ENCODE measurements around the gene PPP2R5C.

Gene PPP2R5C

DNA sequence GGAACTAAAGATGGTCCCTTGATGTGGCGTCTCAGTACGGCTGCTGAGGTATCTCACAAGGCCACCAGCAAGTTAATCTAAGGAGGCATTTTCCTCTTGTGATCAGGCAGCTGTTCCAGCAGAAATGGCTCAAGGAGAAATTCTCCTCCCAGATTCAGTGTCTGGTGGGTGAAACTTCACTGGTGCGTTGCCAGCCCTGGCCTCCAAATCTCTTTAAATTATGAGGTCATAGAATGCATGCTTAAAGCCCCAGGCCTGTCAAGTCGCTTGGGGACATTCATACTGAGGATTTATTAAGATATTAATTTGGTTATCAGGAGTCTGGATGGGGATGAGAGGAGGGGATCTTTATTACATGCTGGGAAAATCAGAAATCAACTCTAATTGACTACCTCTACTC, 72.9 kb downstream of the PPP2R5C start:
- Mint-ChIP-seq H3K9me3 (no peaks in the 10 kb centered on the region), H3K27ac (peak overlapping the region; percentile 35), H3K4me1 (peaks cover 28% of the 10 kb centered on the region), H3K36me3 (peaks cover 12% of the 10 kb centered on the region), H3K4me3 (no peak overlapping the region), H3K27me3 (no peaks in the 10 kb centered on the region)
- ATAC-seq (ENCODE audit: low read depth) (no peak), DNase-seq (ENCODE audit: low spot score in 2 of 2) (no peak)

DNA sequence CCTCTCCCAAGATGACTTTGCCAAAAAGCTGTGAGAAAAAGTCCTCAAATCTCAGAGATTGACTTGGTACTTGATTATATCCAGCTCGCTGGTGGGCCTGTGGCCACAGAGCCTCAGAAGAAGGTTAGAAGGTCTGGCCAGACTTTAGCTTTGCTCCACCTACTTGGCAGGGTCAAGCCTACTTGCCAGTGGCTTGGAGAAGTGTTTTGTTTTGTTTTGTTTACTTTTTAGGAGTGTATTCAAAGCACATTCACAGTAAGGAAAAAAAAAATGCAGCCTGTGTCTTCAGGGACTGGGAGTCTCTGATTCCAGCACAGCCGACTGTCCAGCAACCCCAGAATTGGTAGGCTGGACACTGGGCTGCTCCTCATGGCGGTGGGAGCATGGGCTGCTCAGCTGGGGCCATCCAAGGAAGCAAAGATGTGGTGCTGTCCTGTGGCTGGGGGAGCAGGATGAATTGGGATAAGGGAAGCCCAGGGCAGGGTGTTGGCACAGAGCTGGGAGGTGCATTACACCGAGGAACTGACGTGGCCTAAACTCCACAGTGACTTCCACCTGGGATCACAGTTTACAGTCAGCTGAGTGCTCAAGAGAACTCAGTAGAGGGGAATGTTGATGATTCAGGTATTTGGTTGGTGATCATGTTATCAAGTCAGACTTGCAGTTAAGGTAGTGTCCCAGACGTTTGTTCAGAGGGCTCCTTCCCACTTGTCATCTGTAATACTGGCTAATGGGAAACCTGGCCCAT, 73.5 kb downstream of the PPP2R5C start:
- H3K4me1 Mint-ChIP-seq: peaks cover 28% of the 10 kb centered on the region
- H3K27ac Mint-ChIP-seq: peak overlapping the region; percentile 31
- peaks cover 10% of the 10 kb centered on the region for H3K36me3 Mint-ChIP-seq
- DNase-seq (ENCODE audit: low spot score in 2 of 2) (no peak), ATAC-seq (ENCODE audit: low read depth) (no peak)
- no peaks in the 10 kb centered on the region for H3K27me3 Mint-ChIP-seq
- no peaks in the 10 kb centered on the region for H3K9me3 Mint-ChIP-seq
- H3K4me3 Mint-ChIP-seq: no peak overlapping the region

DNA sequence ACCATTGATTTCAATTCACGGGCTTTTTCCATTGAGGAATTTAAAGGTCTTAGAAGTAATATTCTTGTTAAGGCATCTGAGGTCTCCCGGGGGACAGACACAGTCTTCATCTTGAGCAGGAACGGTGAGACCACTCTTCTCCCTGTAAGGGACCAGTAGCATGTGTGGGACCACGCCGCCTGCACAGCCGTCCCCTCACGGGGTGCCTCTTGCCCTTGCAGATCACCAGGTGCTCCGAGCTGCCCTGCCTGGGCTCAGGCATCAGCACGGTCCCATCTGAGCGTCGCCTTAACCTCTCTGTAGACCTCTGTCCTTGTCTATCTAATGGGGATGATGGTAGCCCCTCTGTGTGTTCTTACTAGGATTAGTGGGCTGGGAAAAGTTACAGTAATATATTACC, 74.1 kb downstream of the PPP2R5C start:
- H3K36me3 Mint-ChIP-seq: peaks cover 12% of the 10 kb centered on the region
- H3K4me3 Mint-ChIP-seq: no peak overlapping the region
- no peaks in the 10 kb centered on the region for H3K27me3 Mint-ChIP-seq
- peak overlapping the region; percentile 31 for H3K27ac Mint-ChIP-seq
- ATAC-seq (ENCODE audit: low read depth) (no peak), DNase-seq (ENCODE audit: low spot score in 2 of 2) (no peak)
- H3K4me1 Mint-ChIP-seq: peaks cover 32% of the 10 kb centered on the region
- no peaks in the 10 kb centered on the region for H3K9me3 Mint-ChIP-seq

DNA sequence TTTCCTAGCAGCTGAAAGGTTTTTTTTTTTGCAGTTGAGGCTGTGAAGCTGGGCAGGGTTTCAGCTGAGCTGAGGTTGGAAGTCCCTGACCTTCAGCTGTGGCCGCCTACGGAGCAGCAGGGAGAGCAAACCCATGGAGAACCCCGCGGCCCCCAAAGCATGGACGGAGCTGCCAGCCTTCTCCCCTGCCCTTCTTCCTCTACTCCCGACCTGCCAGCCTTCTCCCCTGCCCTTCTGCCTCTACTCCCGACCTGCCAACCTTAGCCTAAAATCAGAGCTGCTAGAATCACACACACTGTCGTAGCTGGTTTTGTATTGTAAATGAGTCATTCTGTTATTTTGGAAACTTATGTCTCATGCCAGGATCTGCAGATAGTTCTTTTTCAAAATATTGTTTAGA, 74.6 kb downstream of the PPP2R5C start:
- no peaks in the 10 kb centered on the region for H3K27me3 Mint-ChIP-seq

DNA sequence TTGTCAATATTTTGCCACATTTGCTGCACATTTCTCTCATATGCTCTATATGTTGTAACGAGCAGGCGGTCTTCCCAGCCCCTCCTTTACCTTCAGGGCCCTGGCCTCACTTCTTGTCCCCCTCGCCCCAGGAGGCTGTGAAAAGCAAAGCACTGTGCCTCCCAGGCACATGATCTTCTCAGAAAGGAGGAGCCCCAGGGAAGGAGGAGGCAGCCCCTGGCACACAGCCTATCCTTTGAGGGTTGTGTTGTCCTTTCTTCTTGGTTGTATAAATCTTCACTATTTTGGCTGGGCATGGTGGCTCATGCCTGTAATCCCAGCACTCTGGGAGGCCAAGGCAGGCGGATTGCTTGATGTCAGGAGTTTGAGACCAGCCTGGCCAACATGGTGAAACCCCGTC, 77.0 kb downstream of the PPP2R5C start:
- Mint-ChIP-seq H3K27ac (peak overlapping the region; percentile 28), H3K36me3 (peaks cover 5% of the 10 kb centered on the region), H3K9me3 (no peaks in the 10 kb centered on the region), H3K27me3 (no peaks in the 10 kb centered on the region), H3K4me1 (peaks cover 40% of the 10 kb centered on the region), H3K4me3 (no peak overlapping the region)
- no peak for DNase-seq (ENCODE audit: low spot score in 2 of 2)
- no peak for ATAC-seq (ENCODE audit: low read depth)

More for the DNA sequence above, 74.6 kb downstream of the PPP2R5C start:
- H3K36me3 Mint-ChIP-seq: peaks cover 12% of the 10 kb centered on the region
- DNase-seq (ENCODE audit: low spot score in 2 of 2) (no peak), ATAC-seq (ENCODE audit: low read depth) (no peak)
- peaks cover 35% of the 10 kb centered on the region for H3K4me1 Mint-ChIP-seq
- no peaks in the 10 kb centered on the region for H3K9me3 Mint-ChIP-seq
- H3K27ac Mint-ChIP-seq: peak overlapping the region; percentile 6
- no peak overlapping the region for H3K4me3 Mint-ChIP-seq

DNA sequence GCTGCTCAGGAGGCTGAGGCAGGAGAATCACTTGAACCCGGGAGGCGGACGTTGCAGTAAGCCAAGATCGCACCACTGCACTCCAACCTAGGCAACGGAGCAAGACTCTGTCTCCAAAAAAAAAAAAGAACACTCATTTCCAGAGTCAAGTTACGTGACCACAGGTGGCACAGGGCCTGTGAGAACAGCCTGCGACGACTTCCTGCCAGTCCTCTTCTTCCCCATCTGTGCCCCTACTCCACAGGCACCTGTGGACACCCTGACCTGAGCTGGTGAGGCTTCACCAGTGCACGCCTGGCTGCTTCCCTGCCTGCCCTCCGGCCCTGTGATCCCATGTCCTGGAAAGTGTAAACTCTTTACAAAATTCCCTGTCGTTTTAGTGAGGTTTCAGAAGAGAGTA, 77.7 kb downstream of the PPP2R5C start:
- H3K9me3 Mint-ChIP-seq: no peaks in the 10 kb centered on the region
- H3K27ac Mint-ChIP-seq: peak overlapping the region; percentile 77
- H3K4me1 Mint-ChIP-seq: peaks cover 46% of the 10 kb centered on the region
- DNase-seq (ENCODE audit: low spot score in 2 of 2): peak; percentile 17 to 29
- peak; percentile 41 for ATAC-seq (ENCODE audit: low read depth)
- H3K36me3 Mint-ChIP-seq: peaks cover 5% of the 10 kb centered on the region
- H3K4me3 Mint-ChIP-seq: peak overlapping the region; percentile 62
- H3K27me3 Mint-ChIP-seq: no peaks in the 10 kb centered on the region

DNA sequence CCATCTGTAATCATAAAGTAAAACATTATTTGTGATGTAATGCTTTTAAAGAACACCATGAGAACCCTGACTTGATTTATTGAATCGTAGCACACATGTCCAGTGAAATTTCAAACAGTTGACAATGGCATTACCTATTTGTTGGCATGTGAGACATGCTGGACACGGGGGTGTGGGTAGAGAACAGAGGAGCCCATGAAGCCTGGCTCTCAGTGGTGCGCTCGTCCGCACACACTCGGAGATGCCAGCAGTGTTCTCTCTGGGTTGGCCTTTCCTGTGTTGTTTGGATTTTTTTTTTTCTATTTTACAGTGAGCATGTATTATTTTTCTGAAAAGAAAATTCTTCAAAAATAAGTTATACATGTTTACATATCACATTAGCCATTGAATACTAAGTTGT, 78.2 kb downstream of the PPP2R5C start:
- ATAC-seq (ENCODE audit: low read depth) (no peak), DNase-seq (ENCODE audit: low spot score in 2 of 2) (no peak)
- H3K36me3 Mint-ChIP-seq: peaks cover 5% of the 10 kb centered on the region
- peak overlapping the region; percentile 77 for H3K27ac Mint-ChIP-seq
- H3K9me3 Mint-ChIP-seq: no peaks in the 10 kb centered on the region
- H3K27me3 Mint-ChIP-seq: no peaks in the 10 kb centered on the region
- peak overlapping the region; percentile 62 for H3K4me3 Mint-ChIP-seq
- H3K4me1 Mint-ChIP-seq: peaks cover 51% of the 10 kb centered on the region

DNA sequence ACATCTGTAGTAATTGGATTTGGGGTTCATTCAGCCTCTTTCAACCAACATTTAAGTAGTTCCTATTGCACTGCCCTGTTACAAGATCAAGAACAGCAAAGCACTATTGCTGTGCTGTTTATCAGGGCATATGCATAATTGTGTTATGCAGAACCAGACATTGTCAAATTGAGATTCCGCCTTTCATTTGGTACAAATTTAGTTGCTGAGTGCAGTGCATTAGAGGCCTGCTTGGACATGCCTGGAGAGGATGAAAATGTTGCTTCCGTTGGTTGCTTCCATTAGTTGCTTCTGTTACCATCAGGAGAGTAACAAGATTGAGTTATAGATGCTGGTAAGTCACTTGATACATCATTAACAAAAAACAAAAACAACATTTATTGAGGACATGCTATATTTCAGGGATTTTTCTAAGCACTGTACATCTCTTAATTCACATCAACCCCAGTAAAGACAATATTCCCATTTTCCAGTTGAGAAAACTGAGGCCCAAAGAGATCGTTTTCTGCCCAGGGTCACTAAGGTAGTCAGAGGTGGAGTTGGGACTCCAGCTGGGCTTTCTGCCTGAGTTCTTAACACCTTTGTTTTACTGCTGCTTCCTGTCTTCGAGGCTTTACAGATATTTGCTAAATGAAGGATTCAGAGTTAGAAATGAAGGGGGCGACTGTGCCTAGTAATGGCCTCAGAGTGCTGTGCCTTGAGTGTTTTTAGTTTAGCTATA, 79.3 kb downstream of the PPP2R5C start:
- no peaks in the 10 kb centered on the region for H3K9me3 Mint-ChIP-seq
- H3K4me1 Mint-ChIP-seq: peaks cover 54% of the 10 kb centered on the region
- H3K27ac Mint-ChIP-seq: peak overlapping the region; percentile 77
- no peaks in the 10 kb centered on the region for H3K27me3 Mint-ChIP-seq
- peaks cover 5% of the 10 kb centered on the region for H3K36me3 Mint-ChIP-seq
- DNase-seq (ENCODE audit: low spot score in 2 of 2): no peak
- H3K4me3 Mint-ChIP-seq: no peak overlapping the region
- ATAC-seq (ENCODE audit: low read depth): no peak

DNA sequence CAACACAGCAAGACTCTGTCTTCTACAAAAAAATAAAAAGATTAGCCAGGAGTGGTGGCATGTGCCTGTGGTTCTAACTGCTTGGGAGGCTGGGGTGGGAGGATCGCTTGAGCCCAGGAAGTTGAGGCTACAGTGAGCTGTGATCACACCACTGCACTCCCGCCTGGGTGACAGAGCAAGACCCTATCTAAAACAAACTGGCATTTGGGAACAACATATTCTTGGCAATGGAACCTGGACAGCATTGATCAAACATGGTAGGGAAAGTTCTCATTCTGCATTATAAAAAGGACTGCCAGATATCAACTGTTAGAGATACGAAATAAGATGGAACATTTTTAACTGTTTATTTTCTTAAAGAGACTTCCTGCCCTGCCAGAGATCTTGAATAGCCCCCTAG, 81.5 kb downstream of the PPP2R5C start:
- ATAC-seq (ENCODE audit: low read depth) (no peak), DNase-seq (ENCODE audit: low spot score in 2 of 2) (no peak)
- Mint-ChIP-seq H3K4me1 (peaks cover 56% of the 10 kb centered on the region), H3K27me3 (no peaks in the 10 kb centered on the region), H3K27ac (peak overlapping the region; percentile 84), H3K4me3 (no peak overlapping the region), H3K36me3 (peaks cover 5% of the 10 kb centered on the region), H3K9me3 (no peaks in the 10 kb centered on the region)

DNA sequence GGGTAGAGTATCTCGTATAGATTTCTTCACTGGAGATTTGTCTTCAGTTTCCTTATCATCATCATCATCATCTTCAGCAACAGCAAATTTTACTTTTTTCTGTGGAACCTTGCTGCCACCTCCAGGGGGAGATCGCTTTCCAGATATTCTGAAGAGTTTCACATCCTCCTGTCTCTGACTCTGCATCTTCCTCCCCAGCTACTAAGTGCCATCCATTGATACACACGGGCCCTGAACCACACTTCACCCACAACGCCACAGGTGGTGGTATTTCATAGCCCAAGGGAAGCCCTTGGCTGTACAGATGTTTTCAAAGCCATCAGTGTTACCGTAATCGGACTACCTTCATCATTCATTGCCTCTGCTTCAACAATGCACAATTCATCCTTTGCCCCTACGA, 82.2 kb downstream of the PPP2R5C start:
- ATAC-seq (ENCODE audit: low read depth): peak; percentile 90
- H3K9me3 Mint-ChIP-seq: no peaks in the 10 kb centered on the region
- peaks cover 53% of the 10 kb centered on the region for H3K4me1 Mint-ChIP-seq
- H3K27ac Mint-ChIP-seq: peak overlapping the region; percentile 84
- H3K4me3 Mint-ChIP-seq: peak overlapping the region; percentile 33
- DNase-seq (ENCODE audit: low spot score in 2 of 2): peak; percentile 60 to 79
- peaks cover 4% of the 10 kb centered on the region for H3K36me3 Mint-ChIP-seq
- no peaks in the 10 kb centered on the region for H3K27me3 Mint-ChIP-seq

DNA sequence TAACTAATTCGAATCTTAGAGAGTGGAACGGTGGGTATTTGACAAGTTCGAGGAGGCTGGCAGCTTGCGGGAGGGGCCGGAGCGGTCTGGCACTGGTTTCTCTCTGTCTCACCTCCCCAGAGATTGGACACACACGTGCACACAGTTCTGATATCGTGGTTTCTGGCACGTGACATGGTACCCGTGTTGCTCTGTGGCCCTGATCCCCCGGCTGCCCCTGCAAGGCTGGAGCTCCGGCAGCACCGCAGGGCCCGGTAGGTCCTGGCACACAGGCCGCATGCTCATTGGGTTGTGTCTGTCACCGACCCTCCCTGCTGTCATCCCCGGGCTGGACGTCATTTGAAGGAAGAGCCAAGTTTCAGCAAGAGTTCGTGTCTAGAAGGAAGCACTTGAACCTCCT, 82.7 kb downstream of the PPP2R5C start:
- Mint-ChIP-seq H3K27ac (peak overlapping the region; percentile 84), H3K36me3 (peaks cover 7% of the 10 kb centered on the region), H3K4me3 (peak overlapping the region; percentile 33), H3K4me1 (peaks cover 56% of the 10 kb centered on the region), H3K9me3 (no peaks in the 10 kb centered on the region), H3K27me3 (no peaks in the 10 kb centered on the region)
- ATAC-seq (ENCODE audit: low read depth): peak; percentile 54
- DNase-seq (ENCODE audit: low spot score in 2 of 2): peak; percentile 34 to 46

DNA sequence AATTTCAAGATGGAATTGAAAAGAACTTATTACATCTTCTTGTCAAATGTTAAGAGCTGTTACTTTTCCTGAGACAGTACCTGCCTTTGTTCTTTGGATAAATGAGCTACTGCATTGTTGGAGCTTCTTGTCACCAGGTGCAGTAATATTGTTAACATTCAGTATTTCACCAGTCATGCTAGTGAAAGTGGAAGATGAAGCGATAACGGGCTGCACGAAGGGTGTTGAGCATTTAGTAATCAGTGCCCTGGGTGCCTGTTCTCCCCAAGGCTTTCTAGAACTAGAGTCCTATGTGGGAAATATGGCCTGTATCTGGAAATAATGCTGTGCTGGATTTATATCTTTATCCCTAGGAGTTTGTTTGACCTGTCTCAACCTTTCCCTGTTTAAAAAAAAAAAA, 83.2 kb downstream of the PPP2R5C start:
- H3K9me3 Mint-ChIP-seq: no peaks in the 10 kb centered on the region
- peaks cover 57% of the 10 kb centered on the region for H3K4me1 Mint-ChIP-seq
- peak overlapping the region; percentile 84 for H3K27ac Mint-ChIP-seq
- no peaks in the 10 kb centered on the region for H3K27me3 Mint-ChIP-seq
- H3K36me3 Mint-ChIP-seq: peaks cover 7% of the 10 kb centered on the region
- peak overlapping the region; percentile 33 for H3K4me3 Mint-ChIP-seq
- DNase-seq (ENCODE audit: low spot score in 2 of 2): no peak
- no peak for ATAC-seq (ENCODE audit: low read depth)

DNA sequence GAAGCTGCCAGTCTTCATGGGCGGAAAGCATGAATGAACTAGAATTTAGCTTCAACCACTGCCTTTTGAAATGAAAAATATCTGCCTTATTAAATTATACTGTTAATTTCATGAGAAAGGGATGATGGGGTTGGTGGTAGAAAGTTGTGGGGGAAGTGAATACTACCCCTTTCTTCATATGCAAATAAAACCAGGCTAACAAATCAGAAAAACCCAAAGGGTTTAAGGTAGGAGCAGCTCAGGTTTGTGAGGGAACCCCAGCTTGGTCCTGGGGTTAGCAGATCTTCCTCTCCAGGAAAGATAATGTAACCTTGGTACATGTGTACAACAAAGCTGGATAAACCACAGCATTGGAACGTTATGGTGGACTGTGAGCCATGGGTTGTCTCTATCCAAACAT, 84.0 kb downstream of the PPP2R5C start:
- Mint-ChIP-seq H3K9me3 (no peaks in the 10 kb centered on the region), H3K4me1 (peaks cover 60% of the 10 kb centered on the region), H3K4me3 (peak overlapping the region; percentile 42), H3K27ac (peak overlapping the region; percentile 85), H3K36me3 (peaks cover 5% of the 10 kb centered on the region), H3K27me3 (no peaks in the 10 kb centered on the region)
- ATAC-seq (ENCODE audit: low read depth) (peak; percentile 30), DNase-seq (ENCODE audit: low spot score in 2 of 2) (no peak)

DNA sequence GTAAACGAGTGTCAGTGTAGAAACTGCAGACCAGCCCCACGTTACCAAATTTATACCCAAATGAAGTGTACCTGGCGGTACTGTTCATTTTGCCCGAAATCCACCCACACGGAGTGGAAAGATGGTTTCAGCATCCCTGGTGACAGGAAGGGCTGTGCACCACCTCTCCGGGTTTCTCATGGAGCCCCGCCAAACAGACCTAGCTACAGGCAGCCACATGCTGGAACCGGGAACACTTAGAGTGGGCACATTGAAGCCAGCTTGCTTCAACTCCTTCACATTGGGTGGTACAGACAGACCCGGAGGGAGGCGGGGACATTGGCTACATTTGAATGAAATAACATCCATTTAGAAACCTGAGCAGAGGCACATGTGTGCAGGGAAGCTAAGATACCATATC, 84.4 kb downstream of the PPP2R5C start:
- H3K36me3 Mint-ChIP-seq: peaks cover 5% of the 10 kb centered on the region
- ATAC-seq (ENCODE audit: low read depth): no peak
- peaks cover 59% of the 10 kb centered on the region for H3K4me1 Mint-ChIP-seq
- no peak for DNase-seq (ENCODE audit: low spot score in 2 of 2)
- H3K9me3 Mint-ChIP-seq: no peaks in the 10 kb centered on the region
- H3K27ac Mint-ChIP-seq: peak overlapping the region; percentile 85
- H3K4me3 Mint-ChIP-seq: peak overlapping the region; percentile 42
- no peaks in the 10 kb centered on the region for H3K27me3 Mint-ChIP-seq
